GM19025 (cell line): ENCODE data around the gene LIN7B.
"Not testable (repeated sequence)": the region's sequence is repeated elsewhere in the genome, so short reads cannot be mapped to it uniquely, and the experiment has no call there.

Experiments
- ATAC-seq: cut with Tn5 transposase; IDR thresholded peaks from one replicate; pipeline ENCODE4 v1.9.1; 2021; ENCODE audit warnings: mild to moderate bottlenecking, low read depth, moderate library complexity; ENCODE audit not compliant: unreplicated experiment

The LIN7B gene

DNA sequence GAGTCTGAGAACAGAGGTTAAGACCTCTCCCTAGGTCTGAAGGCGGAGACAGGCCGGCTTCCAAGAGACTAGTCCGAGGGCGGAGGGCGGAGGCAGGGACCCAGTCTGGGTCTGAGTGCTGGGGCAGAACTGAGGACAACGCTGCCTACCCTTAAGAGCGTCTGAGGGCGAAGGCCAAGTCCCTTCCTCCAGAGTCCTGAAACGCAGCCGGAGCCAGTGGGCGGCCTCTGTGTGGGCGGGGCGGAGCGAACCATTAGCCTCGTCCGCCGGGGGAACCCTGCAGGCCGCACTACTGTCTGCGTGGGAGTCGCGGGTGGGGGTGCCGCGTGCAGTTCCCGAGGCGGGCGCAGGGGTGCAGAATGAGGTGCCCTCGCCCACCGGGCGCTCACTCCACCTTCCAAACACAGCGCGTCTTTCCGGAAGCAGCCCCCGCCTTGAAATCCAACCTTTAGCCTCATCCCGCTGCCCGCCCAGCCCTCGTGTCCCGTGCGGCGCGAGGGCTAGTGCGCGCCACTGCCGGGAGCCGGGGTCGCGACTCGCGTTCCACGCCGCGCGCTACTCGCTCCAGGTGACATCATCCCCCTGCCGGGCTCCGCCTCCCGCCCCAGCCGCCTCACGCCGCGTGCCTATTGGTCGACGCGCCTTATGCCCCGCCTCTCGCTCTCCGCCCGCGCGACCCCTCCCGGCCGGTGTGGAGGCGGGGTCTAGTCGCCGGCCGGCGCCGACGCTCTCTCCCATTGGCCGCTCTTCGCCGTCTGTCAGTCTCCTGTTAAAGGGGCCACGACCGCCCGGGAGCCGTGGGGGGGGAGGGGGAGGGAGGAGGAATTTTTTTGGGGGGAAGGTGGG, 4.6 kb downstream of the LIN7B start, which contains the start of gene C19orf73:
C19orf73 (minus strand) TSS at position 579 of the 846 bp plus-strand sequence; CDS start at position 458, 121 bp downstream.
- peak; percentile 70 for ATAC-seq

DNA sequence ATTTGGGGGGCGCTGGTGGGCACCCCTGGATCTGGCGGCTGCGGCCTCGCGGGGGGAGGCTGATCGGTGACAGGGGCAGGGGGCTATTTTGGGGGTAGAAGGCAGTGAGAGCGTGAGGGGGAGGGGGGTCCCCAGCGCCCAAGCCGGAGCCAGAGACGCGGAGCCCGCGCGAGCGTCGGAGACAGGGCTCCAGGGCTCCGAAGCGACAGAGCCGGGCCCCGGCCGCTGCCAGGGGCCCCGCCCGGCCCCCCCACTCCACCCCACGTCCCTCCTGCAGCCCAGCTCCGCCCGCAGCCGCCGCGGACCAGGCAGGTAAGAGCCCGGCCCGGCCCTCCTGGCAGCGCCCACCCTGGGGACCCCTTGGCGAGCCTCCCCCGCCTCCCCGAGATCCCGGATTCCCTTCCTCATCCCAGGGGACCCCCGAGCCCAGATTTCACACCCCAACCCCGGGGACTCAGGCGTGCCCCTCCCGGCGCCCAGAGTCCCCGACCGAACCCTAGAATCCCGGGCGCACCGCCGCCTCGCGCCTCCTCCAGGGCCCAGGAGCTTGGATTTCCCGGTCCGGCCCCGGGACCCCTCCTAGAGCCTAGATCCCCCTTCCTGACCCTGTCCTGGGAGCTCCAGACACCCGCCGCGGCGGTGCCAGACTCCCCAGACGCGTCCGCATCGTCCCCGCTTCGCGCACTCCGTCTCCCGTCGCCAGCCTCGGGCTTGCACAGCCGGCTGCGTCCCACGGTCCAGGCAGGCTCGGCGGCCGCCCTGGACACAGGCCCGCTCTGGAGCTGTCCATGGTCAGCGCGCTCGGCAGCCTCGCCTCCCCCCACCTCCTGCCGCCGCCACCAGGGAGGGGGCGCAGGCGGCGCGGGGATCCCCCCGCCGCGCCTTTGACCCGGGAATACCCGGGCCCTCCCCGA, 5.5 kb downstream of the LIN7B start, which contains the start of gene PPFIA3:
PPFIA3 (plus strand) TSS at position 134 of the 914 bp plus-strand sequence. CDS start 8,330 bp downstream, outside the sequence.
- no peak for ATAC-seq

DNA sequence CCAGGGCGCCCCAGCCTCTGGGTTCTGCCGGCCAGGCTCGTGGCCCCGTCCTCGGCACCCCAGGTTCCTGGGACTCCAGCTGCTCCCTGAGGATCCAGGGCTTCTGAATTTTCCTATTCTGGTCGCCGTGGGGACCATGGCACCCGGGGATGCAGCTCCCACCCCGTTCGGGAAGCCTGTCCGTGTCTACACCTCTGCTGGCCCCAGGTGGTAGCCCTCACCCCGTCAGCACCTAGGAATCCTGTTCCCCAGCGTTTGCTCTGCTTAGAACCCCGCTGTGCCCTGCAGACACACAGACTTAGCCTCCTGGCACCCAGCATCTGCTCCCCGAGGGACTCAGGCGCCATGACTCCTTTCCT, 6.1 kb downstream of the LIN7B start:
- no peak for ATAC-seq

DNA sequence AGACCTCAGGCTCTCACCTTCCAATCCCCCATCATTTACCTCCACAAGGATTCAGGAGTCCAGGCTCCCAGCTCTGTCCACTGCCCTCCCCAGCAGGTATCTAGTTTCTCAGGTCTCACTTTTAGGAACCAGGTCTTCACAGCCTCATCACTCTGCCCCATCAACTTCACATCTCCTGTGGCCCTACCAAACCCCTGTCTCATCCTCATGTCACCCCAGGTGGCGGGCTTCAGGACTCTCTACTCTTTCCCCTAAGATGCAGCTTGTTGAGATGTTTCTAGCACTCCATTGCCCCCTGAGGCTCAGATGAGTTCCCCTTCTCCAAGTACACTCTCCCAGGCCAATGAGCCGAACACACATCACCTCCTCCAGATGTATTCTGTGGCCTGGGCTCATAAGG, 6.7 kb downstream of the LIN7B start:
- no peak for ATAC-seq

DNA sequence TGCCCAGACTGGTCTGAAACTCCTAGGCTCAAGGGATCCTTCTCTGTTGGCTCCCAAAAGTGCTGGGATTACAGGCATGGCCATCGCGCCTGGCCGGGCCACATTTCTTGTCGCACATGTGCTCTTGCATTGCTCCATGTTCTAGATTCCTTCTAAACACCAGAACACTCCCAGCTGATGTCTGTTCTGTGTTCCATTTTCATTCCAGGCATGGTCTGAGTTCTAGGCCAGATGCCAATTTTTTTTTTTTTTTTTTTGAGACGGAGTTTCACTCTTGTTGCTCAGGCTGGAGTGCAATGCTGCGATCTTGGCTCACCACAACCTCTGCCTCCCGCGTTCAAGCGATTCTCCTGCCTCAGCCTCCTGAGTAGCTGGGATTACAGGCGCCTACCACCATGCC, 7.7 kb downstream of the LIN7B start:
- ATAC-seq: not testable (repeated sequence)

DNA sequence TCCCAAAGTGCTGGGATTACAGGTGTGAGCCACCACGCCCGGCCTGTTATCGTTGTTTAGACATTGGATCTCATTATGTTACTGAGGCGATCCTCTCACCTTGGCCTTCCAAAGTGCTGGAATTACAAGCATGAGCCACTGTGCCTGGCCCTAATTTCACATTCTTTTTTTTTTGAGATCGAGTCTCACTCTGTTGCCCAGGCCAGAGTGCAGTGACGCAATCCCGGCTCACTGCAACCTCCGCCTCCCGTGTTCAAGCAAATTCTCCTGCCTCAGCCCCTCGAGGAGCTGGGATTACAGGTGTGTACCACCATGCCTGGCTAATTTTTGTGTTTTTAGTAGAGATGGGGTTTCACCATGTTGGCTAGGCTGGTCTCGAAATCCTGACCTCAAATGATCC, 9.1 kb downstream of the LIN7B start:
- ATAC-seq: not testable (repeated sequence)

DNA sequence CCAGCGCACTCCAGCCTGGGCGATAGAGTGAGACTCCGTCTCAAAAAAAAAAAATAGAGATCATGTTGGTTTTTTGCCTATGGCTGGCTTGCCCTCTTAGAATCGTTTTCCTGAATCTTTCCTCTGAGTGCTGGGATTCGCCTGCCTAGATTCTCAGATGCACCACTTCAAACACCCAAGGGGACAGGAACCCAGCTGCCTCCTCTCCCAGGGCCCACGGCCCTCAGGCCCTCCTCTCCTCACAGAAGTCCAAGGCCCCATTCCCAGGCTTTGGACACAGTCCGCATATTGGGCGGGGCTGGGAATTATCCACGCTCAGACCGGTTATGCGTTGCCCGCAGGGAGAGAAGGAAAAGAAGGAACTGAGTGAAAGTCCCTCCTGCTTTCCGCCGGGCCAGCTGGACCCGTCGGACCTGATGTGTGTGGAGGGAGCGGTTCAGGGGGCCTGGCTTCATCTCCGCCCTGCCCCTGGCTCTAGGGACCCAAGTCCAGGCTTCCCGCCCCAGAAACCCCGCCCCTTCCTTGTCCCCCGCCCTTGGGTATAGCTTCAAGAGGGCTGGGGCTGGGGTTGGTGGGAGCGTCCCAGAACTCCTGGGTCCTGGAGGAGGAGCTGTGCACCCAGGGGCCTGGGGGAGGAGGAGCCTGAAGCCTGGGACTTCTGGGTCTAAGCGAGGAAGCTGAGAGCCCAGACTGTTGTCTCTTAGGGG, 11.0 kb downstream of the LIN7B start:
- ATAC-seq: no peak

DNA sequence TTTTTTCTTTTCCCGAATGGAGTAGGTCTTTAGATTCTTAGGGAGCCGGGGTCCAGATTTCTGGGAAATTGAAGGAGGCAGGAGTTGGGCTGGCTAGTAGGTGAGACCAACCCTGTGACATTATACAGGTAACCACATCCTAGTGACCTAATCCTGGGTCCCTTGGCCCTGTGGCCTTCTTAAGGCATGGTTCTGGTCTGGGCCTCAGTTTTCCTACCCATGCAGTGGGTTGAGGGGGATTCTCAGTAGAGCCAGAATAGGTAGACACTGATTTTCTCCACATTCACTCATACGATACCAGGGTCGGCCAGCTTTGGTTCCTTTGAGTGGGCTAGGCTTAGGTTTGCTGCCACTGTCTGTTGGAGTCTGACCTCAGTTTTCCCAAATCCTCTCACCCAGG, 12.4 kb downstream of the LIN7B start:
- ATAC-seq: no peak

DNA sequence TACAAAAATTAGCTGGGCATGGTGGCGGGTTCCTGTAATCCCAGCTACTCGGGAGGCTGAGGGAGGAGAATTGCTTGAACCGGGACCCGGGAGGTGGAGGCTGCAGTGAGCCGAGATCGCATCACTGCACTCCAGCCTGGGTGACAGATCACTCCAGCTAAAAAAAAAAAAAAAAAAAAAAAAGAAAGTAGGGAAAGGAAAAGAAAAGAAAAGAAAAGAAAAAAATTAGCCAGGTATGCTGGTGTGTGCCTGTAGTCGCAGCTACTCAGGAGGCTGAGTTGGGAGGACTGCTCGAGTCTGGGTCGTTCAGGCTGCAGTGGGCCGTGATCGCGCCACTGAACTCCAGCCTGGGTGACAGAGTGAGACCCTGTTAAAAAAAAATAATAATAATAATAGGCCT, 13.1 kb downstream of the LIN7B start:
- not testable (repeated sequence) for ATAC-seq

DNA sequence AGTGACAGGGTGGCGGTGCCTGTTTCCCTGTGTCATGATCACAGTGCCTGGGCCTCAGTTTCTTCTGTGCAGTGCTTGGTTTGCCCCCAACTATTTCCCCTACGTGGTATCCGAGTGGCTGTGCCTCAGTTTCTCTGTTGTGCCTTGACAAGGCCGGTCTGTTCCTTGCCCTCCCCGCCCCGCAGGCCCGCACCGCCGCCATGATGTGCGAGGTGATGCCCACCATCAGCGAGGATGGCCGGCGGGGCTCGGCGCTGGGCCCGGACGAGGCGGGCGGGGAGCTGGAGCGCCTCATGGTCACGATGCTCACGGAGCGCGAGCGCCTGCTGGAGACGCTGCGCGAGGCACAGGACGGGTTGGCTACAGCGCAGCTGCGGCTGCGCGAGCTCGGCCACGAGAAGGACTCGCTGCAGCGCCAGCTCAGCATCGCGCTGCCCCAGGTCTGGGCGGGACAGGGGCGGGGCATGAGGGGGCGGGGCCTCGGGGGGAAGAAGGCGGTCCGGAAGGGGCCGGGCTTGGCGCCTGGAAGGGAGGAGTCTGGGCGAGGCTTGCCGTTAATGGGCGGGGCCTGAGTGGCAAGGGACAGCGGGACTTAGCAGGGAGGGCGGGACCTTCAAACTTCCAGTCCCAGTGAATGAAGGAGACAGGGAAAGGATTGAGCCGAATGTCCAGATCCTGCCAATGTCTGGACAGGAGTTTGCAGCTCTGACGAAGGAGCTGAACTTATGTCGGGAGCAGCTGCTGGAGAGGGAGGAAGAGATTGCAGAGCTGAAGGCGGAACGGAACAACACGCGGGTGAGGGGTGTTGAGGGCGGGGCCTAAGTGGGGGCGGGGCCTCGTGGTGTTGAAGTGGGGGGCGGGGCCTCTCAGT, 13.7 kb downstream of the LIN7B start:
- peak; percentile 86 for ATAC-seq

DNA sequence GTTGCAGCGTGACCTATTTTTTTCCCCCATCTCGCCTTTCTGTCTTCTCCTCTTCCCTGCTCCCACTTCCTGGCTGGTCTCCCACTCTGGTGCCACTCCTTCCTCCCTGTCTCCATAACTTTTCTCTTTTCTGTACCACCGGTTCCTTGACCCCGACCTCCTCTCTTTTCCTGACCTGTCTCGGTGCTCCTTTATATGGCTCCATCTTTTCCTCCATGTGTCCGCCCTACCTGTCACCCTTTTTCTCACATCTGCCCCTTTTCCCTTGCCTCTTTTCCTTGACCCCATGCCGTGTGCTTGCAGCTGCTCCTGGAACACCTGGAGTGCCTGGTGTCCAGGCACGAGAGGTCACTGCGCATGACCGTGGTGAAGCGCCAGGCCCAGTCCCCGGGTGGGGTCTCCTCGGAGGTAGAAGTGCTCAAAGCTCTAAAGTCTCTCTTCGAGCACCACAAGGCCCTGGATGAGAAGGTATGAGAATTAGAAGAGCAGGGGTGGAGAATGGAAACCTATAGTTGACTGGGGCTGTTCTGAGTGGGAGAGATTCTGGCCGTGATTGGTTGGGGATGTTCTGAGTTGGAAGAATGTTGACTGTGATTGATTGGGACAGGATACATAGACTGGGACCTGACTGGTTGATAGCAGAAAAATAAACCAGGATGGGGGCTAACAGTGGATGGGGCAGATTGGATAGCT, 14.5 kb downstream of the LIN7B start:
- no peak for ATAC-seq

DNA sequence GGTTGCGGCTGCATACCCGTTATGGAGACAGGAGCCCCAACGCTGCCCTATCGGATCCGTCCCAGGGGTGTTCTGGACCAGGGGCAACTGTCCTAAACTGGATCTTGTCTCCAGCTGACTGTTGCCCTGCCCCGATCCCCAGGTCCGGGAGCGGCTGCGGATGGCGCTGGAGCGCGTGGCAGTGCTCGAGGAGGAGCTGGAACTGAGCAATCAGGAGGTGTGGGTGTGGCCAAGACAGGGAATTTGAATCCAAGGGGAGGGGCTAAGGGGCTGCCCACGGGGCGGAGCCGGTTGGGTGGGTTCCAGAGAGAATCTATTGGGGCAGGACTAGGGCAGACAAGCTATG, 15.0 kb downstream of the LIN7B start:
- ATAC-seq: no peak

DNA sequence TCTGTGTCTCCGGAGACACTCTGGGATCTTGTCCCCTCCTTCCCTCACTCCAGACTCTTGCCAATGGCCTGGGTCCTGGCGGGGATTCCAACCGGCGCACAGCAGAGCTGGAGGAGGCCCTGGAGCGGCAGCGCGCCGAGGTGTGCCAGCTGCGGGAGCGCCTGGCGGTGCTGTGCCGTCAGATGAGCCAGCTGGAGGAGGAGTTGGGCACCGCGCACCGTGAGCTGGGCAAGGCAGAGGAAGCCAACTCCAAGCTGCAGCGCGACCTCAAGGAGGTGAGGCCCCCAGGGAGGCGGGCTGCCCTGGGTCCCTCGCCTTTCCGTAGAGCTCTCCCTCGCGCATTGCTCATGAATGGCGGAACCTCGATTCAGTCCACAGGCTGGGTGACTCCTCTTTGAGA, 16.2 kb downstream of the LIN7B start:
- ATAC-seq: no peak

DNA sequence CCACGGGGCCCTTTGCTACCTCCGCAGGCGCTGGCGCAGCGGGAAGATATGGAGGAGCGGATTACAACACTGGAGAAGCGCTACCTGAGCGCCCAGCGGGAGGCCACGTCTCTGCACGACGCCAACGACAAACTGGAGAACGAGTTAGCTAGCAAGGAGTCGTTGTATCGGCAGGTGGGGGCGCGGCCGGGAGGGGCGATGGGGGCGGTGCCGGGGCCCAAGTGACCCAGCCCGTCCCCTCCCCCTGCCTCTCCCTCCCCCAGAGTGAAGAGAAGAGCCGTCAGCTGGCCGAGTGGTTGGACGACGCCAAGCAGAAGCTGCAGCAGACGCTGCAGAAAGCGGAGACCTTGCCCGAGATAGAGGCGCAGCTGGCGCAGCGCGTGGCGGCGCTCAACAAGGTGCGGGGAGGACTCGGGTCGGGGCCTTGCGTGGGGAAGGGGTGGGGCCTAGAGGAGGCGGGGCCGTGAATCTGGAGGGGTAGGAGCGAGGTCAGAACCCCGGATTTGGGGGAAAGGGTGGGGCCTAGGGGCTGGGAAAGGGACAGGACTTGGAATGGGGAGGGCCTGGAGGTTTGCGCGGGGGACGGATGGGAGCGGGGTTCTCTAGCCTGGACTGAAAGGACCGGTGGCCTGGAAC, 18.9 kb downstream of the LIN7B start:
- ATAC-seq: no peak

DNA sequence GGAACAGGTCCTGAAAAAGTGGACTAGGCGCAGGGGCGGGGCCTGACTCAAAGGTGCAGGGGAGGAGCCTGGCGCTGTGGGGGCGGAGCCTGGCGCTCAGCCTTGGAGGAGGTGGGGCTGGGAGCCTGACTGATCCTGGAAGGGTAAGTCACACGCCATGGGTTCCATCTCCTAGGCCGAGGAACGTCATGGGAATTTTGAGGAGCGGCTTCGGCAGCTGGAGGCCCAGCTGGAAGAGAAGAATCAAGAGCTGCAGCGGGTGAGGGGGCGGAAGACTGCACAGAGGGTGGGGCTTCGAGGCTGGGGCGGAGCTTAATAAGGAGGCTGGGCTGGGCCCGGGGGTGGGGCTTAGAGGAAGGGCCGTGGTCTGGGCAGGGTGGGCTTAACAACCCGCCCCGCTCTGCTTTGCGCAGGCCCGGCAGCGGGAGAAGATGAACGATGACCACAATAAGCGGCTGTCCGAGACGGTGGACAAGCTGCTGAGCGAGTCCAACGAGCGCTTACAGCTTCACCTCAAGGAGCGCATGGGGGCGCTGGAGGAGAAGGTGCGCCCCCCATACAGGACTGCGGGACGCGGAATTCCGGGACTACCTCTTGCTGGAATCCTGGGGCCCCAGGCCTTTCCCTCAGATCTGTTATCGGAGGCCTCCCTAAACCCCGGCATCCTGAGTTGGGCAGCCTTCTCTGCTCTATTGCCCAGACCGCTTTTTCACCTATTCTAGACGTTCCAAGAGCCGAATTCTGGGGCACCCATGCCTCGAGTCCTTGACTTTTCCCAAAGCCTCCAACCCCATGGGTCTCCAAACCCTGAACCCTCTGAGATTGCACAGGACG, 19.7 kb downstream of the LIN7B start:
- no peak for ATAC-seq

DNA sequence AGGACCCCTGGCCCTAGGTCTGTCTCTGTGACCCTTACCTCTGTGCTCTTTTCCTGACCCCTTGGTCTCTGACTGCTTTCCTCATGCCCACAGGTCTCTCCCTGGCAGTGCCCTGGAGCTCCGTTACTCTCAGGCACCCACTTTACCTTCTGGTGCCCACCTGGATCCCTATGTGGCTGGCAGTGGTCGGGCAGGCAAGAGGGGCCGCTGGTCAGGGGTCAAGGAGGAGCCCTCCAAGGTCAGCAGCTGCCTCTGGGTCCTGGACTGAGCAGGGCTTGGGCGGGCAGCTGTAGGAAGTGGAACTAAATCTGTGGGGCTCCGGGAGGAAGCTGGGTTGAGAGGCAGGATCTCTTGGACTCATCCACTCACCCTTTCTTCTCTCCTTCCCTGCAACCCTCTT, 21.5 kb downstream of the LIN7B start:
- ATAC-seq: no peak

DNA sequence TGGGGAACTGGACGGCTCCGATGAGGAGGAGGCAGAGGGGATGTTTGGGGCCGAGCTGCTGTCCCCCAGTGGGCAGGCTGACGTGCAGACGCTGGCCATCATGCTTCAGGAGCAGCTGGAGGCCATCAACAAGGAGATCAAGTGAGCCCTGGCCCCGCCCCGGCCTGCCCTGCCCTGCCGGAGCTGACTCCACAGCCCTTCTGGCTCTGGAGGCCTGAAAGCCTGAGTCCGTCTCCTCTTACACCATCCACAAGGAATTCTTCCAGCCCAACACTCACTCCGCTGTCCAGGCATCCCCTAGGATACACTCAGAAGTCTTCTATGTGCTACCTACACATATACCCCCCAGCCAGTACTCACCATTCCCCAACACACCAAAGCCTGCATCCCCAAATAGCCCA, 22.6 kb downstream of the LIN7B start:
- no peak for ATAC-seq

DNA sequence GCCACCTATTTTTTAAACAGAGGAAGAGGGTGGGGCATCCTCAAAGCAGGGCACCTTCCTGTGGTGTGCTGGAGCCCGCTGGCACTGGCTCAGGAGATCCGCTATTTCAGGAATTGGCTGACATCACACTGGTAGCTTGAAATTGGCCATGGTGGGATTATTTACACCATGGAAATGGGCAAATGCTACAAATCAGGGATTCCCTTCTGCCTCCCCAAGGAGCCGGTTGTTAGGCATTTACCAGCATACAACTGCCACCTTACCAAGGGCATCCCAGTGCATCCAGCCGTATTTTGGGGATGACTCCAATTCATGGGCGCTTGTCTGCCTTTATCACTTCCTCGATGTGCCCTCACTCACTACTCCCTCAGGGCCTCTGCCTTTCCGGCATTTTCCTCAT, 26.8 kb downstream of the LIN7B start:
- ATAC-seq: no peak
